K562 (cell line): ENCODE measurements around the gene ZDHHC14. TPM values are rescaled to one million over a fixed set of nuclear protein-coding genes. Genes with fewer than 3 reads are reported as not detected.

ENCODE experiments used
- ATAC-seq: fragments of 200-7000 bp; cut with Tn5 transposase; 3 replicates; pipeline ENCODE4 v1.9.1; 2020; ENCODE audit warnings: moderate library complexity
- BruUV-seq: library from RNA; stranded (reverse); fragments of 400-500 nt; replicated peaks from 2 replicates; lab custom pipeline; 2021; lab: Mats Ljungman, UMichigan
- CTCF ChIA-PET: fragments of 300-600 bp; formaldehyde crosslinking; extraction: SDS; loops from one replicate; lab custom pipeline; 2021; ENCODE audit warnings: low intra/inter-chr PET ratio; lab: Yijun Ruan, JAX
- POLR2A ChIA-PET: fragments of 300-600, 350-650 bp; sonication (Branson Sonifier 250); formaldehyde crosslinking; extraction: SDS; loops from one replicate; lab custom pipeline; 2021; ENCODE audit warnings: antibody characterized with exemption, inconsistent platforms; lab: Yijun Ruan, JAX
- DNase-seq, 4 experiments: peaks; one replicate each; pipeline versions ENCODE4 v3.0.0 to v3.0.0-alpha.2; 2011 to 2018; ENCODE audit warnings: low spot score in 3 of 4, mixed read lengths in 3 of 4; ENCODE audit errors: extremely low read depth in 1 of 4
- FAIRE-seq: peaks from 2 replicates; lab custom pipeline; 2011; peaks lifted over from hg19 to GRCh38; lab: Jason Lieb, UNC
- H2AFZ ChIP-seq: 2 replicates; pipeline ENCODE4 v1.6.0; 2011; ENCODE audit warnings: low read depth, low read length, control low read depth, inconsistent platforms
- H3K27ac ChIP-seq: fragments of 200-600 bp; 3 replicates; pipeline ENCODE4 v1.8.0; 2011; ENCODE audit warnings: low read depth, mild to moderate bottlenecking, control low read depth, inconsistent platforms, low read length, moderate library complexity, mixed read lengths; ENCODE audit errors: extremely low read depth
- H3K27me3 ChIP-seq, 2 experiments: fragments of 300-600 bp in 1 of 2; 2 replicates in 1 of 2; 3 replicates in 1 of 2; pipeline versions ENCODE4 v1.6.0 to v1.8.0; 2011; ENCODE audit warnings: inconsistent platforms in 2 of 2, low read length in 2 of 2, mild to moderate bottlenecking in 1 of 2, mixed read lengths in 1 of 2, moderate library complexity in 1 of 2; ENCODE audit not compliant: control insufficient read depth in 2 of 2, insufficient read depth in 2 of 2
- H3K36me3 ChIP-seq: fragments of 300-600 bp; 3 replicates; pipeline ENCODE4 v1.8.0; 2011; ENCODE audit warnings: mild to moderate bottlenecking, low read length, inconsistent platforms; ENCODE audit not compliant: control insufficient read depth, insufficient read depth
- H3K4me1 ChIP-seq, 2 experiments: fragments of 200-600 bp in 1 of 2; replicated peaks in 1 of 2; 2 replicates in 1 of 2; 3 replicates in 1 of 2; pipeline versions ENCODE4 v1.5.1 to v1.8.0; 2011; ENCODE audit warnings: inconsistent platforms in 2 of 2, low read length in 2 of 2, mild to moderate bottlenecking in 1 of 2, mixed read lengths in 1 of 2, moderate library complexity in 1 of 2; ENCODE audit not compliant: control insufficient read depth in 2 of 2, insufficient read depth in 2 of 2
- H3K4me2 ChIP-seq: 2 replicates; pipeline ENCODE4 v1.6.1; 2011; ENCODE audit warnings: low read length, control low read depth, inconsistent platforms, mixed read lengths; ENCODE audit not compliant: insufficient read depth
- H3K4me3 ChIP-seq: fragments of 200-600 bp; sonication (generic), shearing (Covaris generic); 2 replicates; pipeline ENCODE4 v1.5.1; 2016; ENCODE audit warnings: control low read depth, inconsistent platforms
- H3K79me2 ChIP-seq: fragments of 200-600 bp; 3 replicates; pipeline ENCODE4 v1.8.0; 2011; ENCODE audit warnings: low read length, inconsistent platforms; ENCODE audit not compliant: control insufficient read depth, insufficient read depth
- H3K9ac ChIP-seq, 2 experiments: 2 replicates each; pipeline versions ENCODE4 v1.6.0 to v1.6.1; 2011; ENCODE audit warnings: low read depth in 2 of 2, low read length in 2 of 2, control low read depth in 1 of 2, inconsistent platforms in 1 of 2, mild to moderate bottlenecking in 1 of 2, mixed read lengths in 1 of 2; ENCODE audit not compliant: insufficient read depth in 1 of 2
- H3K9me1 ChIP-seq: one replicate; pipeline ENCODE4 v1.6.0; 2011; ENCODE audit warnings: inconsistent platforms, mild to moderate bottlenecking, low read length, moderate library complexity; ENCODE audit not compliant: control insufficient read depth, insufficient read depth
- H3K9me3 ChIP-seq: replicated peaks from 2 replicates; pipeline ENCODE4 v1.5.1; 2011; ENCODE audit warnings: low read depth, low read length, inconsistent platforms; ENCODE audit not compliant: control insufficient read depth, insufficient read depth
- H4K20me1 ChIP-seq: replicated peaks from 2 replicates; pipeline ENCODE4 v1.6.1; 2011; ENCODE audit warnings: low read length, inconsistent platforms, mixed read lengths; ENCODE audit not compliant: control insufficient read depth, insufficient read depth
- CBX8 ChIP-seq: fragments of 200-600 bp; sonication (generic); IDR thresholded peaks from 2 replicates; pipeline ENCODE4 v1.6.1; 2012; ENCODE audit warnings: borderline replicate concordance, mixed run types, low read depth, mild to moderate bottlenecking, moderate library complexity, mixed read lengths, low read length, control low read depth, inconsistent platforms; ENCODE audit not compliant: poor library complexity, severe bottlenecking; ENCODE audit errors: extremely low read depth
- MEIS2 ChIP-seq: fragments of 450-650 bp; IDR thresholded peaks from 2 replicates; pipeline ENCODE4 v1.6.1; 2014; ENCODE audit warnings: mild to moderate bottlenecking; ENCODE audit not compliant: partially characterized antibody
- PBX2 ChIP-seq, 2 experiments: IDR thresholded peaks in 1 of 2; conservative IDR thresholded peaks in 1 of 2; 2 replicates each; pipeline ENCODE4 v1.6.1; 2016; ENCODE audit warnings: low read depth in 2 of 2, mild to moderate bottlenecking in 1 of 2, missing compliant biosample characterization in 1 of 2, missing genetic modification characterization in 1 of 2, moderate library complexity in 1 of 2
- WGBS: fragments of 100-300 bp; shearing (Covaris generic); methylation state at CpG from one replicate; pipeline ENCODE4 v1.1.6; 2016; ENCODE audit warnings: low coverage, mixed read lengths; ENCODE audit not compliant: insufficient coverage; ENCODE audit errors: missing lambda C conversion rate; 5-methylcytosine and 5-hydroxymethylcytosine counted together
- in situ Hi-C: fragments of 300-500 bp; cut with MboI; formaldehyde crosslinking; loops from 4 replicates; pipeline ENCODE4 v1.15.0; 2018; ENCODE audit warnings: inconsistent platforms, mixed read lengths
- intact Hi-C: fragments of 100-400 bp; cut with micrococcal nuclease; formaldehyde crosslinking; loops from 2 replicates; pipeline ENCODE4 v1.14.2; 2022
- polyA plus RNA-seq, 8 experiments: library from polyadenylated mRNA; depleted of rRNA in 4 of 8; stranded (reverse) in 5 of 8; unstranded in 3 of 8; fragments of >200 nt; fragmentation: Nextera tagmentation in 2 of 8; fragmentation: Illumina TruSeq in 1 of 8; extraction: Ambion mirVana in 2 of 8; extraction: Trizol in 1 of 8; gene quantifications; 2 replicates each; pipeline versions ENCODE4 v1.2.1 to v1.2.3, GENCODE V29; 2011 to 2014; ENCODE audit warnings: inconsistent platforms in 1 of 8, missing spikeins in 1 of 8
- total RNA-seq, 7 experiments: library from RNA; depleted of rRNA in 6 of 7; stranded (reverse); fragments of >200 nt in 6 of 7; fragmentation: Illumina TruSeq in 2 of 7; extraction: Trizol in 2 of 7; gene quantifications; 2 replicates each; pipeline versions ENCODE4 v1.2.1 to v1.2.3, GENCODE V29; 2011 to 2021; ENCODE audit warnings: low replicate concordance in 1 of 7
- TF ChIP-seq, protein P1 (sequence below): fragments of 450-650 bp; IDR thresholded peaks from 2 replicates; pipeline ENCODE4 v1.6.1; 2016
- TF ChIP-seq, protein P2 (sequence below), 3 experiments: fragments of 200-800 bp in 1 of 3; fragments of 250-450 bp in 1 of 3; fragments of 450-650 bp in 1 of 3; sonication (Bioruptor Pico) in 1 of 3; sonication (Bioruptor generic) in 1 of 3; formaldehyde crosslinking in 1 of 3; IDR thresholded peaks; 2 replicates each; pipeline versions ENCODE4 v1.6.1 to v1.8.0; 2016 to 2022; ENCODE audit warnings: mild to moderate bottlenecking in 2 of 3, missing genetic modification characterization in 2 of 3, missing compliant biosample characterization in 1 of 3, moderate library complexity in 1 of 3

Gene ZDHHC14
- total and polyA plus RNA-seq, 9 of the 15 experiments (the other 6 are each of a cell fraction or from before 2014, with no cell fraction given), result 0.92 to 23.1 (median 13.8) TPM

DNA sequence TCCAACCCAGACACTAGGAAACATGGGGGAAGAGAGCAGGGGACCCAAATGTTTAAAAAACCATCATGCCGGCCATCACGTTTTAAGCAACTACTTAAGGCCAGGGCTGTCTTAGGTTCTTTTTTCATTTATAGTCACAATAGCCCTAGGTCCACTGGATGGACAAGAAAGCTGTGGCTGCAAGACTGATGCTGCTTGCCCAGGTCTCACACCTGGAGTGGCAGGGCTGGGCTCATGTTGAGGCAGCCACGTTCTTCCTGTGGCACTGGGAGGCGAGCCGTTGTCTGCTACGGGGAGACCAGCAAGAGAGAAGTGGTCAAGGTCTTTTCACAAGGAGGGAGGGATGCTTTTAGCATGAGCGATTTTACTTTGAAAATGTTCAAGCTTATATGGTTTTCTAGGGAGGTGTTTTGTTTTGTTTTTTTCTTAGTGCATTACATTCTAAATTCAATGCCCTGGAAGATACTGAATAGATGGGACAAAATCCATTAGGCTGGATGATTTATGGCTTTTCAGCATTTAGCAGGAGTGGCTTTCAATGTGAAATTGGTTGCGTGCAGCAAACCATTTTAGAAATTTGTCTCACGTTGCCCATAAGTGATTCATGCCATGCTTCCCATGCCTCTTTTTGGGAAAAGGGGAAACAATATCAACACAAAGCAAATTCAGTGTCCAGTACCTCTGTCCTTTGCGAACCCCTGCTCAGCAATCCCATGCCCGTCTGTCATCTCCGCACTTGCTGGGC, 335.4 kb downstream of the ZDHHC14 start:
- no peak overlapping the region for H3K27ac ChIP-seq
- TF ChIP-seq CBX8 (no peak), PBX2 (CRISPR knock-in tag; IDR thresholded peaks at IDR 0.05; ENCODE audit: low read depth) (no peak), PBX2 (tag; conservative IDR thresholded peaks at IDR 0.05; ENCODE audit: low read depth) (peak; percentile 73), MEIS2 (peak; percentile 66)
- TF ChIP-seq, protein P1, sequence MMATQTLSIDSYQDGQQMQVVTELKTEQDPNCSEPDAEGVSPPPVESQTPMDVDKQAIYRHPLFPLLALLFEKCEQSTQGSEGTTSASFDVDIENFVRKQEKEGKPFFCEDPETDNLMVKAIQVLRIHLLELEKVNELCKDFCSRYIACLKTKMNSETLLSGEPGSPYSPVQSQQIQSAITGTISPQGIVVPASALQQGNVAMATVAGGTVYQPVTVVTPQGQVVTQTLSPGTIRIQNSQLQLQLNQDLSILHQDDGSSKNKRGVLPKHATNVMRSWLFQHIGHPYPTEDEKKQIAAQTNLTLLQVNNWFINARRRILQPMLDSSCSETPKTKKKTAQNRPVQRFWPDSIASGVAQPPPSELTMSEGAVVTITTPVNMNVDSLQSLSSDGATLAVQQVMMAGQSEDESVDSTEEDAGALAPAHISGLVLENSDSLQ, result peak; percentile 59
- TF ChIP-seq, protein P2, sequence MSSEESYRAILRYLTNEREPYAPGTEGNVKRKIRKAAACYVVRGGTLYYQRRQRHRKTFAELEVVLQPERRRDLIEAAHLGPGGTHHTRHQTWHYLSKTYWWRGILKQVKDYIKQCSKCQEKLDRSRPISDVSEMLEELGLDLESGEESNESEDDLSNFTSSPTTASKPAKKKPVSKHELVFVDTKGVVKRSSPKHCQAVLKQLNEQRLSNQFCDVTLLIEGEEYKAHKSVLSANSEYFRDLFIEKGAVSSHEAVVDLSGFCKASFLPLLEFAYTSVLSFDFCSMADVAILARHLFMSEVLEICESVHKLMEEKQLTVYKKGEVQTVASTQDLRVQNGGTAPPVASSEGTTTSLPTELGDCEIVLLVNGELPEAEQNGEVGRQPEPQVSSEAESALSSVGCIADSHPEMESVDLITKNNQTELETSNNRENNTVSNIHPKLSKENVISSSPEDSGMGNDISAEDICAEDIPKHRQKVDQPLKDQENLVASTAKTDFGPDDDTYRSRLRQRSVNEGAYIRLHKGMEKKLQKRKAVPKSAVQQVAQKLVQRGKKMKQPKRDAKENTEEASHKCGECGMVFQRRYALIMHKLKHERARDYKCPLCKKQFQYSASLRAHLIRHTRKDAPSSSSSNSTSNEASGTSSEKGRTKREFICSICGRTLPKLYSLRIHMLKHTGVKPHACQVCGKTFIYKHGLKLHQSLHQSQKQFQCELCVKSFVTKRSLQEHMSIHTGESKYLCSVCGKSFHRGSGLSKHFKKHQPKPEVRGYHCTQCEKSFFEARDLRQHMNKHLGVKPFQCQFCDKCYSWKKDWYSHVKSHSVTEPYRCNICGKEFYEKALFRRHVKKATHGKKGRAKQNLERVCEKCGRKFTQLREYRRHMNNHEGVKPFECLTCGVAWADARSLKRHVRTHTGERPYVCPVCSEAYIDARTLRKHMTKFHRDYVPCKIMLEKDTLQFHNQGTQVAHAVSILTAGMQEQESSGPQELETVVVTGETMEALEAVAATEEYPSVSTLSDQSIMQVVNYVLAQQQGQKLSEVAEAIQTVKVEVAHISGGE (CRISPR knock-in tag; IDR thresholded peaks at IDR 0.05), result no peak
- TF ChIP-seq, all 486 proteins: peak for 3
- DNase-seq (no peak), ATAC-seq (no peak), FAIRE-seq (no peak)
- intact Hi-C loops (no loop called here), in situ Hi-C loops (no loop called here)
- Histone ChIP-seq H3K36me3 (no peaks in the 10 kb centered on the region), H3K9ac (no peak overlapping the region), H3K27me3 (peaks cover 4 to 5% of the 10 kb centered on the region in 2 experiments; a peak in 4 of 5 replicates), H4K20me1 (no peaks in the 10 kb centered on the region), H2AFZ (peak overlapping the region; percentile 81; the same call in 1 of the 2 replicates), H3K9me1 (no peaks in the 10 kb centered on the region), H3K4me2 (no peak overlapping the region), H3K79me2 (no peaks in the 10 kb centered on the region), H3K4me1 (peaks cover 6% of the 10 kb centered on the region in 2 experiments; a peak in 2 of 5 replicates), H3K4me3 (no peak overlapping the region), H3K9me3 (no peaks in the 10 kb centered on the region)
- 42% methylated on average over 12 of the region's 12 CpGs for WGBS
- BruUV-seq, result no TSS peak
- POLR2A ChIA-PET, result interaction anchor here (0.6 kb wide), 1 partner anchor 42 kb away, joined by 3 read pairs; no protein-coding TSS in a partner anchor
- CTCF ChIA-PET, result interaction anchor here (0.6 kb wide), 1 partner anchor 103 kb away, joined by 4 read pairs; no protein-coding TSS in a partner anchor
